Measurements from ENCODE around the gene UNC13C.

DNA sequence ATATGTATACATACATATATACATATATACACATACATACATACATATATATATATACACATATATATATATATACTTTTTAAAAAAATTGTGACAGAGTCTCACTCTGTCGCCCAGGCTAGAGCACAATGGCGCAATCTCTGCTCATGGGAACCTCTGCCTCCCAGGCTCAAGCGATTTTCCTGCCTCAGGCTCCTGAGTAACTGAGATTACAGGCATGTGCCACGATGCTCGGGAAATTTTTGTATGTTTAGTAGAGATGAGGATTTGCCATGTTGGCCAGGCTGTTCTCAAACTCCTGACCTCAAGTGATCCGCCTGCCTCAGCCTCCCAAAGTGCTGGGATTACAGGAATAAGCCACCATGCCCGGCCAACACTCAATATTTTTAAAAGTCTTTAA lies 302.5 kb downstream of the UNC13C start:
- TF ChIP-seq EZH2 (IDR thresholded peaks at IDR 0.05; ENCODE audit: borderline replicate concordance, low read length) (no peak), CTCF (conservative IDR thresholded peaks at IDR 0.05 in 1 of 2, IDR thresholded peaks at IDR 0.05 in 1 of 2; ENCODE audit: extremely low read depth in 1 of 2, insufficient read depth in 1 of 2, low read depth in 1 of 2, low read length in 2 of 2) (no peak)
